ENCODE measurements around the gene RPS21. TPM values are rescaled to one million over a fixed set of nuclear protein-coding genes. Genes with fewer than 3 reads are reported as not detected.

RPS21 gene
- total and polyA plus RNA-seq, 2 of the 13 experiments (the other 11 are each of a cell fraction or from before 2014, with no cell fraction given): 2,647 to 11,063 TPM

DNA sequence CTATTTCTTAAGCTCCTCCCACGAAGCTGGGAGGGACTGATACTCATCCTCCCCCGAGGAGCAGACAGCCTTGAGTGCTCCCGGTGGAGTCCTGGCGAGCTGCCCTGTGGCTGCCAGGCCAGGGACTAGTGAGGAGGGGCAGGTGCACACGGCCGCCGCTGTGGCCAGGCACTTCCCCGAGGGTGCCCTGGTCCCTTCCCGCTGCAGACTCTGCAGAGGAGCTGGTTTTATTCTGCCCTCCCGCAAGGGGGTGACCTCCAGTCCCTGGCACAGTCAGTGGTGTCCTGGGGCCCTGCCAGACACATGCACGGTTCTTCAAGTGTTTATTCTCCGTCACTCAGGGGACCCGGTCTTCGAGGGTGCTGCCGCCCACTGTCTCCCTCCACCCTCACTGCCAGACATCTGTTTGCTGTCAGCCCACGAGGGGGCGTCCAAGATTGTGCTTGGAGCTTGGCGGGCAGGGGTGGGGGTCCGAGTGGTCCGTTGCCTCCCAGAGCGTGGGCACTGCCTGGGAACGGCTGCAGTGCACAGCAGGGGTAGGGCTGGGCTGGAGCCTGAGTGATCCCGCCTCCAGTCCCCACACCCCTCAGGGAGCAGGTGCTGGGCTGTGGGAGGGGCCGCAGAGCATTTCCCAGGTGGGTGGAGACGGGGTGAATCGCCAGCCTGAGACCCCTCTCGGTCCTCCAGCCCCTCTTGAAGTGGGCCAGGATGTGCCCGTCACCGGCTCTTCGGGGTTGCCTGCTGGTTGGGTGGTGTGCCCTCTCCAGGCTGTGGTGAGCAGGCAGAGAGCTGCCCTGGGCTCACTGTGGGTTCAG, 23.2 kb downstream of the RPS21 start (continued):
- TF ChIP-seq MIER2 (CRISPR knock-in tag; IDR thresholded peaks at IDR 0.05): no peak
- no peak for TF ChIP-seq RAD51 (IDR thresholded peaks at IDR 0.05; ENCODE audit: borderline replicate concordance)
- no peak for TF ChIP-seq ZSCAN12 (CRISPR knock-in tag; IDR thresholded peaks at IDR 0.05)
- TF ChIP-seq MLLT10 (CRISPR knock-in tag; IDR thresholded peaks at IDR 0.05): no peak
- TF ChIP-seq, protein P1, sequence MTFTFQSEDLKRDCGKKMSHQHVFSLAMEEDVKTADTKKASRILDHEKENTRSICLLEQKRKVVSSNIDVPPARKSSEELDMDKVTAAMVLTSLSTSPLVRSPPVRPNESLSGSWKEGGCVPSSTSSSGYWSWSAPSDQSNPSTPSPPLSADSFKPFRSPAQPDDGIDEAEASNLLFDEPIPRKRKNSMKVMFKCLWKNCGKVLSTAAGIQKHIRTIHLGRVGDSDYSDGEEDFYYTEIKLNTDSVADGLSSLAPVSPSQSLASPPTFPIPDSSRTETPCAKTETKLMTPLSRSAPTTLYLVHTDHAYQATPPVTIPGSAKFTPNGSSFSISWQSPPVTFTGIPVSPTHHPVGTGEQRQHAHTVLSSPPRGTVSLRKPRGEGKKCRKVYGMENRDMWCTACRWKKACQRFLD (CRISPR knock-in tag; IDR thresholded peaks at IDR 0.05; ENCODE audit: borderline replicate concordance): 0 out of 2 replicates have a peak, but pooled peaks have one; percentile 54
- TF ChIP-seq SP1 (IDR thresholded peaks at IDR 0.05): no peak
- no peak for TF ChIP-seq SP1 (CRISPR knock-in tag; IDR thresholded peaks at IDR 0.05)
- TF ChIP-seq, protein P2, sequence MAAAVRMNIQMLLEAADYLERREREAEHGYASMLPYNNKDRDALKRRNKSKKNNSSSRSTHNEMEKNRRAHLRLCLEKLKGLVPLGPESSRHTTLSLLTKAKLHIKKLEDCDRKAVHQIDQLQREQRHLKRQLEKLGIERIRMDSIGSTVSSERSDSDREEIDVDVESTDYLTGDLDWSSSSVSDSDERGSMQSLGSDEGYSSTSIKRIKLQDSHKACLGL (CRISPR knock-in tag; IDR thresholded peaks at IDR 0.05): no peak
- no peak for TF ChIP-seq ZNF326 (CRISPR knock-in tag; IDR thresholded peaks at IDR 0.05; ENCODE audit: borderline replicate concordance)
- no peak for TF ChIP-seq CEBPB (IDR thresholded peaks at IDR 0.05; ENCODE audit: borderline replicate concordance, low read depth, low read length)
- TF ChIP-seq ZNF660 (CRISPR knock-in tag; IDR thresholded peaks at IDR 0.05; ENCODE audit: borderline replicate concordance, low read depth): no peak
- TF ChIP-seq ZNF841 (CRISPR knock-in tag; IDR thresholded peaks at IDR 0.05; ENCODE audit: borderline replicate concordance): no peak
- peak; percentile 4; the same call in 1 of the 2 replicates for TF ChIP-seq PHF8 (CRISPR knock-in tag; IDR thresholded peaks at IDR 0.05)
- TF ChIP-seq HMG20A (CRISPR knock-in tag; IDR thresholded peaks at IDR 0.05; ENCODE audit: borderline replicate concordance): no peak
- no peak for TF ChIP-seq ZNF552 (CRISPR knock-in tag; IDR thresholded peaks at IDR 0.05; ENCODE audit: borderline replicate concordance)
- TF ChIP-seq, protein P3, sequence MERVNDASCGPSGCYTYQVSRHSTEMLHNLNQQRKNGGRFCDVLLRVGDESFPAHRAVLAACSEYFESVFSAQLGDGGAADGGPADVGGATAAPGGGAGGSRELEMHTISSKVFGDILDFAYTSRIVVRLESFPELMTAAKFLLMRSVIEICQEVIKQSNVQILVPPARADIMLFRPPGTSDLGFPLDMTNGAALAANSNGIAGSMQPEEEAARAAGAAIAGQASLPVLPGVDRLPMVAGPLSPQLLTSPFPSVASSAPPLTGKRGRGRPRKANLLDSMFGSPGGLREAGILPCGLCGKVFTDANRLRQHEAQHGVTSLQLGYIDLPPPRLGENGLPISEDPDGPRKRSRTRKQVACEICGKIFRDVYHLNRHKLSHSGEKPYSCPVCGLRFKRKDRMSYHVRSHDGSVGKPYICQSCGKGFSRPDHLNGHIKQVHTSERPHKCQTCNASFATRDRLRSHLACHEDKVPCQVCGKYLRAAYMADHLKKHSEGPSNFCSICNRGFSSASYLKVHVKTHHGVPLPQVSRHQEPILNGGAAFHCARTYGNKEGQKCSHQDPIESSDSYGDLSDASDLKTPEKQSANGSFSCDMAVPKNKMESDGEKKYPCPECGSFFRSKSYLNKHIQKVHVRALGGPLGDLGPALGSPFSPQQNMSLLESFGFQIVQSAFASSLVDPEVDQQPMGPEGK (CRISPR knock-in tag; IDR thresholded peaks at IDR 0.05): peak; percentile 80
- no peak for TF ChIP-seq MYC (CRISPR knock-in tag; IDR thresholded peaks at IDR 0.05; ENCODE audit: borderline replicate concordance)
- TF ChIP-seq, protein P4, sequence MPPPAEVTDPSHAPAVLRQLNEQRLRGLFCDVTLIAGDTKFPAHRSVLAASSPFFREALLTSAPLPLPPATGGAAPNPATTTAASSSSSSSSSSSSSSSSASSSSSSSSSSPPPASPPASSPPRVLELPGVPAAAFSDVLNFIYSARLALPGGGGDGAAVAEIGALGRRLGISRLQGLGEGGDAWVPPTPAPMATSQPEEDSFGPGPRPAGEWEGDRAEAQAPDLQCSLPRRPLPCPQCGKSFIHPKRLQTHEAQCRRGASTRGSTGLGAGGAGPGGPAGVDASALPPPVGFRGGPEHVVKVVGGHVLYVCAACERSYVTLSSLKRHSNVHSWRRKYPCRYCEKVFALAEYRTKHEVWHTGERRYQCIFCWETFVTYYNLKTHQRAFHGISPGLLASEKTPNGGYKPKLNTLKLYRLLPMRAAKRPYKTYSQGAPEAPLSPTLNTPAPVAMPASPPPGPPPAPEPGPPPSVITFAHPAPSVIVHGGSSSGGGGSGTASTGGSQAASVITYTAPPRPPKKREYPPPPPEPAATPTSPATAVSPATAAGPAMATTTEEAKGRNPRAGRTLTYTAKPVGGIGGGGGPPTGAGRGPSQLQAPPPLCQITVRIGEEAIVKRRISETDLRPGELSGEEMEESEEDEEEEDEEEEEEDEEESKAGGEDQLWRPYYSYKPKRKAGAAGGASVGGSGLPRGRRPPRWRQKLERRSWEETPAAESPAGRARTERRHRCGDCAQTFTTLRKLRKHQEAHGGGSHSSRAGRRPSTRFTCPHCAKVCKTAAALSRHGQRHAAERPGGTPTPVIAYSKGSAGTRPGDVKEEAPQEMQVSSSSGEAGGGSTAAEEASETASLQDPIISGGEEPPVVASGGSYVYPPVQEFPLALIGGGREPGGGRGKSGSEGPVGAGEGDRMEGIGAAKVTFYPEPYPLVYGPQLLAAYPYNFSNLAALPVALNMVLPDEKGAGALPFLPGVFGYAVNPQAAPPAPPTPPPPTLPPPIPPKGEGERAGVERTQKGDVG (CRISPR knock-in tag; IDR thresholded peaks at IDR 0.05; ENCODE audit: borderline replicate concordance): peak; percentile 92
- TF ChIP-seq HNRNPUL1 (IDR thresholded peaks at IDR 0.05; ENCODE audit: low read depth, low read length): no peak
- TF ChIP-seq, protein P5, sequence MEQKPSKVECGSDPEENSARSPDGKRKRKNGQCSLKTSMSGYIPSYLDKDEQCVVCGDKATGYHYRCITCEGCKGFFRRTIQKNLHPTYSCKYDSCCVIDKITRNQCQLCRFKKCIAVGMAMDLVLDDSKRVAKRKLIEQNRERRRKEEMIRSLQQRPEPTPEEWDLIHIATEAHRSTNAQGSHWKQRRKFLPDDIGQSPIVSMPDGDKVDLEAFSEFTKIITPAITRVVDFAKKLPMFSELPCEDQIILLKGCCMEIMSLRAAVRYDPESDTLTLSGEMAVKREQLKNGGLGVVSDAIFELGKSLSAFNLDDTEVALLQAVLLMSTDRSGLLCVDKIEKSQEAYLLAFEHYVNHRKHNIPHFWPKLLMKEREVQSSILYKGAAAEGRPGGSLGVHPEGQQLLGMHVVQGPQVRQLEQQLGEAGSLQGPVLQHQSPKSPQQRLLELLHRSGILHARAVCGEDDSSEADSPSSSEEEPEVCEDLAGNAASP (CRISPR knock-in tag; IDR thresholded peaks at IDR 0.05; ENCODE audit: borderline replicate concordance): peak; percentile 47; the same call in 1 of the 2 replicates
- TF ChIP-seq HNRNPL (IDR thresholded peaks at IDR 0.05; ENCODE audit: low read depth, low read length): peak; percentile 93
- 0 out of 2 replicates have a peak, but pooled peaks have one; percentile 36 for TF ChIP-seq MEF2D (CRISPR knock-in tag; IDR thresholded peaks at IDR 0.05)

All from HepG2 (cell line).